DND-41 (cell line): Measurements from ENCODE around the gene DRC3.

Source experiments
- CTCF ChIP-seq: IDR thresholded peaks from 2 replicates; pipeline ENCODE4 v1.5.1; 2012; ENCODE audit warnings: borderline replicate concordance, low read length, moderate library complexity, mild to moderate bottlenecking; ENCODE audit not compliant: poor library complexity, severe bottlenecking; ENCODE audit errors: extremely low read depth
- EZH2 ChIP-seq: IDR thresholded peaks from 3 replicates; pipeline ENCODE4 v1.6.1; 2012; ENCODE audit warnings: borderline replicate concordance, low read depth, mild to moderate bottlenecking, moderate library complexity, low read length, inconsistent platforms; ENCODE audit not compliant: severe bottlenecking

- TF ChIP-seq CTCF = no peak
- no peak for TF ChIP-seq EZH2
Observed at GRCh38 chr17:17993852-17994251, 21.2 kb downstream of the DRC3 start.
